ENCODE data around the gene RPL37A.

The RPL37A gene

DNA sequence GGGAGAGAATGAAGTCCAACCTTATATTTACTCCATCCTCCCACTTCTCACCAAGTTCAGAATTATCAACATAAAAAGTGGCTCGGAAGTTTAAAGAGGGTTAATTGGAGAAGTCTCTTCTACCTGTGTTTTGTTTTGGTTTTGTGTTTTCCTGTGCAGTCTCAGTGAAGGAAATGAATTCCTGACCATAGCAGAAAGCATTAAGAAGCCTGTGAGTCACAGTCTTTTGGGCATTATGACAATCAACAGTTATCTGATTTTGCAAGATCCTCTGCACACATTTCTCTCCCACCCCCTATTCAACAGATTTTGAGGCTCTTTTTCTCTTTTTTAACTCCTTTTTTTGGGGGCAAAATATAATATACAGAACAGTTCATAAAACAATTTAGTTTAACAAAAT lies 8.6 kb upstream of the RPL37A start:
- peak; percentile 60 to 61 for DNase-seq

DNA sequence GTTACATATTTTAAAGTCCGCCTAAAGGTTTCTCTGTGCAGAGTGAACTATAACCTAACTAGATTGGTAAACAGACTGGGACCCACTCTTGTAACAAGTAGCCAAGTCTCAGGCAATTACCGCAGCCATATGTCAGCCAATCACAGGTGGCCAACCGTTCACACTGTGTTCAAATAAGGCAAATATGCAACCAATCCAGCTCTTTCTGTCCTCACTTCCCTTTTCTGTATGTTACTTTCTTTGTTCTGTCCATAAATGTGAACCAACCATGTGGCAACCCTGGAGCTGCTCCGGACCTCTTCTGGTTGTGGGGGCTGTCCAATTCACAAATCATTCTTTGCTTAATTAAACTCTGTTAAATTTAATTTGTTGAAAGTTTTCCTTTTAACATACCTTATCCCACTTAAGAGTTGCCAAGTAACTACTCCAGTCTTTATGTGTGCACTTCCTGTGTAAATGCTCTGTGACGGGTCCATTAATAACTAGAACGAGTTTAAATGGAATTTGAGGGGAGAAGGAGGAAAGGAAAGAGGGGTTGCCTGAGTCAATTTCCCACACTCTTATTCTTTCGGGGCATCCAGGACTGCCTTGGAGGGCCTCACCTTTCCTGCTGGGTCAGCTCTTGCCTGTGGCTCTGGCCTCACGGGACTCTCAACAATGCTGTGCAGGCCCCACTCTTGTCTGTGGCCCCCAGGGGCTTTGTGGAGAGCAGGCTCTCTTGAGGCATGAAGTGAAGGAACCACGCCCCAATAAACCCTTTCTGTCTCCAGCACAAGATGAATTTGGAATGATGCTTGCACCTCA lies 6.6 kb upstream of the RPL37A start:
- peak; percentile 35 to 51 for DNase-seq

DNA sequence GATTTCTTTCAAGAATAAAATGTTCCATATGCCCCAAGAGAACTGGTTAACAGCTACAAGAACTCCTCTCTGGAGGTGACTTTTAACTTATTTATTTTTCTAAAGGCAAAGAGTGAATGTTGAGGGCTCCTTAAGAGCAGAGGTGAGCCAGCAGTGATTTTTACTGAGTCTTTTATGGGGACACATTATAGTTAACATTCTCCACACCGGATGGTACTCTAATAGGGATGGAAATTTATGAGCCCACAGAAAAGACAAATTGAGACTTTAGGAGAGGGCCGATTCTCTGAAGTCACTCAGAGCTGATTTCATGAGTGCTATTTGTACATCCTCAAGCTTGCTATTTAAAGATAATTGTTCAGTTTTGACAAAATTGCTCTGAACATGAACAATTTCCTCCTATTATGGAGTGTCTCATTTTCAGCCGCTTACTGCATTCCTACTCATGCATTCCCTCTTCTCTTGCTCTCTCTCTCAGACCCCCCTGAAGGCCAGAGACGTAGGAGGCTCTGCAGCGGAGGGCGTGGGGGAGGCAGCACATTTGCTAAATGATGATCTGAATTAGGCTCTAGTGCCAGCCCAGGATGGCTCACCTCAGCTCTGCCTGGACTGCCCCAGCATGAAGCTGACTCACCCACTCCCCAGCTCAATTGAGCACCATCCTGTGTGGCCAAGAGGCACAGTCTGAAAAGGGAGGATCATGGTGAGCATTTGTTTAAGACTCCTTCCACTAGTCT lies 5.9 kb upstream of the RPL37A start:
- DNase-seq: no peak

DNA sequence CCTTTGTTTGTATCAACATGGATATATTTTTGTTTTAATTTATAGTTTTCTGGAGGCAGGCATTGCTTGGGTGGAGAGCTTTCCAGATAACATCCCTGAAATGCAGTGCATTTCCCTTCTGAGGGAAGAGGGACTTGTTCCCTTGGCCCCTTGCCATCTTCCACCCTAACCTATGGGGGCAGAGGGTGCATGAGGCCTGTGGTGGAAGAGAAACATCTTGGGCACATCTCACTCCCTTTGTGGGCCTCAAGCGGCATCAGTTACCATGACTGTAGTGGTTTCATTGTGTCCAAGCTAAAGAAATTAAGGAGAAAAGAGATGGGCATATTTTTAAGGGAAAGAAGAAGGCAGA lies 5.3 kb upstream of the RPL37A start:
- DNase-seq: no peak

DNA sequence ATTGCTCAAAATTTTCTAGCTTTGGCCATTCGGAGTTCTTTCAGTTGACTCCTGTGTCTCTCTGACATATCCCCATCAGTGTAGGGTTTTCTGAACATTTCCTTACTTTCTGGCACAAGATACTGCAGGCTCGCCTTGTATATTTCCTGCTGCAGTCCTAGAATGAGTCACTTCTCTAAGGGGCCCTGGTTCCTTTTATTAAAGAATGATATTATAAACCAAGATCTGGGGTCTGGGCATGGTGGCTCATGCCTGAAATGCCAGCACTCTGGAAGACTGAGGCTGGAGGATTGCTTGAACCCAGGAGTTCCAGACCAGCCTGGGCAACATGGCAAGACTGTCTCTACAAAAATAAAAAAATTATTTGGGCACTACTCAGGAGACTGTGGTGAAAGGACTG lies 3.0 kb upstream of the RPL37A start:
- peak; percentile 50 to 57 for DNase-seq

DNA sequence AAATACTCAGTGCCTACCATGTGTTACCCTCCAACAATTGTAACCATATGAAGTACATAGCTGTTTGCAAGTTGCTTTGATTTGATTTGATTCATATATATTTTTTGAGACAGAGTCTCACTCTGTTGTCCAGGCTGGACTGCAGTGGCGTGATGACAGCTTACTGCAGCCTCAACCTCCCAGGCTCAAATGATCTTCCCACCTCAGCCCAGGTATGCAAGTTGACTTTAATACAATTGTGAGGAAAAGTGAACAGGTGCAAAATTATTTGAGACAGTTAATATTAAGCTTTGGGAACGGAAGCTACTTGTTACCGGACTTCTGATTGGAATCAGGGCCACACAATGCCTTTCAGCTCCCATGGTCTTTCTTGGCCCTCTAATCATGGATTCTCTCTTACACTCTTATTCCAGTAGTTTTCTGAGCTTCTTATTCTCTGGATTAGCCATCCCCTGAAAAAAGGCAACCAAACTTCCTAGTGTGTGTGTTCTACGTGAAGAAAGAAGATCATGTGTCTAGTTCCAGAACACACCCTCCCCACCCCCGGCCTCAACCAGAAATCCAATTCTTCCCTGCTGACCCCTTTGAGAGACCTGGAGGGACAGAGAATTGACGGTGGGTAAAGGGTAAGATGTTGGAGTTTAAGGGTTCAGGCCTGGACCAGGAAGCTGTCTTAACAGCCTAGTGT lies 1.1 kb upstream of the RPL37A start:
- peak; percentile 33 to 61 for DNase-seq

DNA sequence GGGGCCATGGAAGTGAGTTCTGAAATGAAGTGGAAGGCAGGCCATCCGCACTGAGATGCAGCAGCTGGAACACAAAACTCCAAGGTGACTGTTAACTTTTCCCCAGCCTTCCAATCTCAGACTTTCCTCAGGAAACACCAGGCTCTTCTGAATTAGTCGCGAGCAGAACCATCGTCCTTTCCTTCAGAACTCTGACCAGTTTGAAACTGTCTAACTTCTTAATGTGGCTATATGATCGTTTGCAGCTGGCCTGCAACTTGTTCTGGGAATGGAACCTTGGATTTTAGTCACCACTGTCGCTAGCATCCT lies 620 bp upstream of the RPL37A start:
- DNase-seq: no peak

DNA sequence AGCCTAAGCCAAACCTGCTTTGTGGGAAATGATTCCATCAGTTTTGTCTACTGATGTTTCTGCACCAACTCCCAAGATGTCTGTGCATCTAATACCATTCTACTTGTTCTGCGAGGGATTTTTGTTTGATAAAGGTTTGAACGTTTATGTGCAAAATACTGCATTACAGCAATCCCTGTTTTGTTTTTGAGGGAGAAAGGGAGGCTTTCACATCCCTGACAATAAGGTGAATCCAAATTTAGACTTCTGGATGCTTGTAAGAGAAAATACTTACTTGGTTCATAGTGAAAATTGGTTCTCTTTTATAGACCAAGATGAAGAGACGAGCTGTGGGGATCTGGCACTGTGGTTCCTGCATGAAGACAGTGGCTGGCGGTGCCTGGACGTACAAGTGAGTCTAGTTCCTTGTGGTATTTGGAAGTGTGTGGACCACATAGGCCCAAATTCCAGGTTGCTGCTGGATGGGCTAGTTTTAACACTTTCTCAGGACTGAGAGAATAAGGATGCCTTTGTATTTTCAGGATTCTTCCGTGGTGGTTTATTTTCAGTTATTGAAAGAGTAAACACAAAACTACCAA lies 1.1 kb downstream of the RPL37A start:
- no peak for DNase-seq

DNA sequence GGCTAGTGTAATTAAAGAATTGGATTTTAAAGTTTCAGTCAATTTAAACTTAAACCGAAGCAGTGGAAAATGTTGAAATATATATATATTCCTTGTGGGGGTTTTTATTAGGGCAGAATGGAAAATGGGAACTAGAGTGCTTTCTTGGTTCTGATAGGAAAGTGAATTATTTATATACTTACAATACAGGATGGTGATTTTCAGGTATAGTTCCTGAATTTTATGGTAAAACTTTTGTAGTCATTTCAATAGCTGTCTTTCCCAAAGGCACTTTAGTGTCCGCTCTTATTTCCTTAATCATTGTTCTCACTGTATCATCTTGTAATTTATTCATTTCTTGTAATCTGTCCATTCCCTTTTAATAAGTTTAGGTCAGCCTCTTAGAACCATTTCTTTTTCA lies 1.9 kb downstream of the RPL37A start:
- DNase-seq: no peak

DNA sequence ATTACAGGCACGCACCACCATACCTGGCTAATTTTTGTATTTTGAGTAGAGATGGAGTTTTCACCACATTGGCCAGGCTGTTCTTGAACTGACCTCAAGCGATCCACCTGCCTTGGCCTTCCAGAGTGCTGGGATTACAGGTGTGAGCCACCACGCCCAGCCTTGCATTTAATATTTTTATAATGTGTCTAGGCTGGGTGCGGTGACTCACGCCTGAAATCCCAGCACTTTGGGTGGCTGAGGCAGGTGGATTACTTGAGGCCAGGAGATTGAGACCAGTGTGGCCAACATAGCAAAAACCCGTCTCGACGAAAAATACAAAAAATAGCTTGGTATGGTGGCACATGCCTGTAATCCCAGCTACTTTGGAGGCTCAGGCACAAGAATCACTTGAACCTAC lies 3.2 kb downstream of the RPL37A start:
- DNase-seq: no peak

DNA sequence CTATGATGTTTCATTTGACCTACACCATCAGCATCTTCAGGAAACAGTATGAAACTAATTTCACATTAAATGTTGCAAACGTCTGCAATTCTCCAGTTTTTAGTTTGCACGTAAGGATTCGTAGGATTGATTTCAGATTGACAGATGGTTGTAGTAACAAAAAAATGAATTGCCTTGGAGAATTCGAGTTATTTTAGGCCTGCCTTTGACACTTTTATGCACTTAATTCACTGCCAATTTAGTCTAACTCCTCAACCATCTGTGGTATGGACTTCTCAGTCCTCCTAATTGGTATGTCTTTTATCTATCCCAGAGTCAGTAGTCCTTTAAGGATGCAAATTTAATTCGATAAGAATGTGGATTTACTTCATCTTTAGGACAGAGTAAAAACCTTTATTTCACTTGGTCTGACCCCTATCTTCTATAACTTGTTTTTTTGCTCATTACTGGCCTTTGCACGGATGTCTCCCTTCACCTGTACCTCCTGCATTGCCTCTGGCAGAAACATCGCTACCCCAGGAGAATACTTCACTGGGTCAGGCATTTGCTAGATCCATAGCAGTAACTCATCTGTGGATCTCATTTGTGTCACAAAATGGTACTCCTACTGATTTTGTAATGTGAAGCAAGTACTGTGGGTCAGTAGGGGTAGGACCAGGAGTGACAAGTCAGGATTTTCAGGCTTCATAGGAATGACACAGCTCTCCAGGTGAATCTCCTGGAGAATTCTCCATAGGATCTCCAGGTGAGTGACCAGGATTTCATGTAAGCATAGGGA lies 3.9 kb downstream of the RPL37A start:
- no peak for DNase-seq

DNA sequence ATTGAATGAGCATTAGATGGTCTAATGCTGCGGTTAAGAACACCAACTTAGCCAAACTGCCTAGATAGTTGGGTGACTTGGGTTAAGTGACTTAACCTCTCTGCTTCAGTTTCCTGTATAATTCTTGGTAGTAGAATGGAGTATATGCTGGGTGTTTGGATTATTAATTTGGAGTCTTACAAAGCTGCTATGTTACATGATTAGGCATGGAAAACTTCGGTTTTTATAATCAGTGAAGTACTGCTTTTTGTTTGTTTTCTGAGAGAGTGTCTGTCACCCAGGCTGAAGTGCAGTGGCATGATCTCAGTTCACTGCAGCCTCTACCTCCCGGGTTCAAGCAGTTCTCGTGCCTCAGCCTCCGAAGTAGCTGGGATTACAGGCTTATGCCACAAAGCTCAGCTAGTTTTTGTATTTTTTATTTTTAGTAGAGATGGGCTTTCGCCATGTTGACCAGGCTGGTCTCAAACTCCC lies 4.5 kb downstream of the RPL37A start:
- no peak for DNase-seq

DNA sequence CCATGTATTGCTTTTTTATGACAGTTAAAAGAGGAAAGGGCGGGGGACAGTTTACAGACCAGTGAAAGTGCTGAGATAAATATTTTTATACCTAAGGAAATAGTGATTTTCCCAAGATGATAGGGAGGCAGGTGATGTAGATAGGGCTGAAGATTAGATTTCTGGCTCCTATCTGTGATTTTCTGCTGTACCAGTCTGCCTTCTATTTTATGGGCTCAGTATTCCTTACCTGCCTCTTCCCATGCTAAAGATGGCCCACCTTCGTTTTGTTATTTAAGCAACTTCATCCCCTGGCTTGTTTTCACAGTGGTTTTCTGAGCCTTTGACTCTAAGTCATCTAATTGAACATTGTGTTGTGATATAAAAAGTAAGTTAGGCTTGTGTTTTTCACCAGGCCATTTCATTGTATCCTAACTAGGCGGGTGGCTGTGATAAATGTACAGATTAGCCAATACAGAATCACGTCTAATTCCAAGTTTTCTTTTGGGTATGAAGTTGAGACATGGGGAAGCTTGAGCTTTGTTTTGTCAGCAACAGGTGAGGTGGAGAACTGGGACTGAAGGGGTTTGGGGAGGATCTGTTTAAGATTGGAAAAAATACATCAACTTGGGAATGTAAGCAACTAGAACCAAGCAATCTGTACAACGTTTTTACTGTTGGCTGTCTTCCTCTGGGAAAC lies 5.2 kb downstream of the RPL37A start:
- no peak for DNase-seq

DNA sequence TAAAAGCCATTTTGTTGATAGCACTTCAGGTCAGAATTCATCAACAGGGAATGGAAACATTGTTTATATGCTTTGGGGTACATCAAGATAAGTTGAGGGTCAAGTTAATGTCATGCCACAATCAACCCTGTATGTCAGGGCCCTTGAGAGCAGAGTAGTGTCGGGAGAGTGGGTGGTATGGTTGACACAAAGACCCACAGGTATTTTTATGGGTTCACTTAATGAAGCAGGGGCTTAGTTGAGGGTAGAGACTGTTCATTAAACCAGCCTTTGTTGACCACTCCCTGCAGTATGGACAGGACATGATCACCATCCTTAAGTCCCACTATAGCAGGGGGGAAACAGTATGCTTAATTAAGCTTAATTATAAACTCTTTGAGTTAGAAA lies 5.7 kb downstream of the RPL37A start:
- no peak for DNase-seq

DNA sequence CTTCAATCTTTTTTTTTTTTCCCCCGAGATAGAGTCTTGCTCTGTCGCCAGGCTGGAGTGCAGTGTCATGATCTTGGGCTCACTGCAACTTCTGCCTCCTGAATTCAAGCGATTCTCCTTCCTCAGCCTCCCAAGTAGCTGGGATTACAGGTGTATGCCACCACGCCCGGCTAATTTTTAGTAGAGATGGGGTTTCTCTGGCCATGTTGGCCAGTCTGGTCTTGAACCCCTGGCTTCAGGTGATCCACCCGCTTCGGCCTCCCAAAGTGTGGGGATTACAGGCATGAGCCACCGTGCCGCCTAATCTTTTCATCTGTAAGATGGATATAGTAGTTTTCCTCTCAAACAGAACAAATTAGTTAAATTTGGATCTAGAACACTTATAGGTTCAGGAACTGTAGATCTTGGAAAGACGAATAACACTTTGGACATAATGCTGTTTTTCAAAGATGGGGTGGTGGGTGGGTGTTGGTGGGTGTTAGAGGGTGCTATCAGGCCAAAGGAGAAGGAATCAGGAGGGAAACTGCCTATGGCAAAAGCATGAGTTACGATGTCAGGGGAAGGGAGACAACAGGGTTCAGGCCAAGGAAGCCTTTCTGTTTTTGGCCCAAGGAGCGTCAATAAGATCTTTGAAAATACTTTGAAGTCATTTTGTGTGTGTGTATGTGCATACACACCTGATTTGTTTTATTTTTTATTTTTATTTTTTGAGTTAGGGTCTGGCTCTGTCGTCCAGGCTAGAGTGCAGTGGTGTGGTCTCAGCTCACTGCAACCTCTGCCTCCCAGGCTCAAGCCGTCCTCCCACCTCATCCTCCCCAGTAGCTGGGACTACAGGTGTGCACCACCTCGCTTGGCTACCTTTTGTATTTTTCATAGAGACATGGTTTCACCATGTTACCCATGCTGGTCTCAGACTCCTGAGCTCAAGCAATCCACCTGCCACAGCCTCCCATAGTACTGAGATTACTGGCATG lies 6.8 kb downstream of the RPL37A start:
- DNase-seq: no peak

DNA sequence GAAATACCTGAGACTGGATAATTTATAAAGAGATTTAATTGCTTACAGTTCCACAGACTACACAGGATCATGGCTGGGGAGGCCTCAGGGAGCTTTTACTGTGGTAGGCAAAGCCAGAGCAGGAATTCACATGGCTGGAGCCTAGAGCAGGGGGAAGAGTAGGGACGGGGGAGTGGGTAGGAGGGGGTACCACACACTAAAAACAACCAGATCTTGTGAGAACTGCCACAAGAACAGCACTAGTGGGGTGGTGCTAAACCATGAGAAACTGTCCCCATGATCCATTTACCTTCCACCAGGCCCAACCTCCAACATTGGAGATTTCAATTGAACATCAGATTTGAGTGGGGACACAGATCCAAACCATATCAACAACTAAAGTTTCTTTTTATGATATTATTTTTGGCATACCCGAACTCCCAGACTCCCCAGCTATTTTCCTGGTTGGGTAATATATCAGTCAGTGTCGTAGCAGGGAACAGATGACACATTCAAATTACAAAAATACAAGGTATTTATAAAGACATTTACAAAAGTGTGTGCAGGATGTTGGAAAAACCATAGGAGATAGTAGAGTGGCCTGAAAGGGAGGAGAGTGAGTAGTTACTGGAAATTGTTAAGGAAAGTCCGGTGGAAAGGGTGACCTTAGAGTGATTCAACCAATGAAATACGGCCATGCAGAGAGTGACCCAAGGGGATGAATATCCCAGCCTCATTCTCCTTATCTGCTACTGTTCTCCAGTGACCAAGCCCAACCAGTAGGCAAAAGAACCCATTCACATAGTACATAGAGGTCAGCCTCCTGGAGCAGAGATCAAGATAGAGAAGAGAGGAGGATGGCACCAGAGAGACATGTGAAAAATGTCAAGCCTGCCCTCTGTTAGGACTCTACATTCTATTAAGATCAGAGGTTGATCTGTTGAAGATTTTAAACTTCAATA lies 8.8 kb downstream of the RPL37A start:
- DNase-seq: no peak

DNA sequence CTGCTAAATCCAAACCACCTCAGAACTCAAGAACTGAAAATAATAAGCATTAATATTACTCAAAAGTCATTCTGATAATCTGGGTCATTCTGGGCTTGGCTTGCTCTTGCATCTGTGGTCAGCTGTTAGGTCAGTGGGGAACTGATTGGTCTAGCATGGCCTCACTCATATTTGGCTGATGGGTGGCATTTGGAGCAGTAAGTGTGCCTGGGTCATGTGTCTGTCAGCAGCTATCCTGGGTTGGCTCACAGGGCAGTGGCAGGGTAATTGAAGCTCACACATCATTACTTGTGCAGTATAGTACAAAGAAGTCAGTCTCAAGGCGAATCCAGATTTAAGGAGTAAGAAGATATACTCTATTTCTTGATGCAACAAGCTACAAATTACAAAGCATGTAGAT lies 9.6 kb downstream of the RPL37A start:
- peak; percentile 28 to 62 for DNase-seq

DNA sequence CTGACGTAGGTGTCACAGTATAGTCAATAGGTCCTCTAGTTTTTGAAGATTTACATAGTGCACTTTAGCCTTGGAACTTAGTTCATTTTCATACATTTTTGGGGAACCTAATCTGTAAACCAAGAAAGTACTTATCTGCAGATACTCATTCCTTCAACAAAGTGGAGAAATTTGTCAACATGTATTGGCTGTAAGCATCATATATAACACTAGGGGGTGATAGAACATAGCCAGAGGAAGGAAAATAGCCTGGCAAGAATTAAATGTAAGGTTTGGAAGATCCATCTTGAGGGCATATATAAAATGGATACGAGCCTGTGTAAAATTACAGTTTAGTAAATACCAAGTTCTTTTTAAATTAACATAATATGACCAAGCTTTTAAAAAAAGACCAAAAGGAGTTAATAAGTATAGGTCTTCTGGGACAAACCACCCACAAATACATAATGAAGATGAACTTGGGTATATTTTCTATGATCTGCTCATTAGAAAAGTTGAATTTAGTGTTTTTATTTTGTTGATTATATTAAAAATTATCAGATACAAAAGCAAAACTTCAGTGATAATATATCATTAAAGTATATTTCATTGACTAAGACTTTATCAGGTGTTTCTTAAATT lies 18.2 kb downstream of the RPL37A start:
- peak in 1 of 2 donors; percentile 62 for DNase-seq

Data from inflammatory macrophage (primary cell).